HEK293 (cell line): ENCODE results near the gene NID2.

Experiments
- CTCF ChIA-PET: fragments of 350-600 bp; formaldehyde crosslinking; extraction: SDS; loops from one replicate; lab custom pipeline; 2021; ENCODE audit warnings: antibody characterized with exemption; lab: Yijun Ruan, JAX
- POLR2A ChIA-PET: fragments of 300-600 bp; formaldehyde crosslinking; extraction: SDS; loops from one replicate; lab custom pipeline; 2020; ENCODE audit warnings: antibody characterized with exemption, inconsistent platforms; lab: Yijun Ruan, JAX
- H3K27ac ChIP-seq: fragments of 200-500 bp; sonication (Bioruptor generic); 2 replicates; pipeline ENCODE4 v1.5.1; 2014; ENCODE audit warnings: low read depth, low read length, control low read depth, inconsistent platforms; ENCODE audit errors: extremely low read depth
- H3K36me3 ChIP-seq, 2 experiments: fragments of 200-500 bp in 1 of 2; sonication (Bioruptor generic) in 1 of 2; 1 replicate in 1 of 2; 2 replicates in 1 of 2; pipeline ENCODE4 v1.5.1; 2014 to 2017; ENCODE audit warnings: inconsistent platforms in 2 of 2, low read length in 2 of 2; ENCODE audit not compliant: control insufficient read depth in 2 of 2, insufficient read depth in 1 of 2
- H3K4me1 ChIP-seq: fragments of 200-500 bp; sonication (Bioruptor generic); 2 replicates; pipeline ENCODE4 v1.5.1; 2014; ENCODE audit warnings: mild to moderate bottlenecking, low read length, inconsistent platforms; ENCODE audit not compliant: control insufficient read depth, insufficient read depth
- H3K4me3 ChIP-seq: 2 replicates; pipeline ENCODE4 v1.5.1; 2011; ENCODE audit warnings: low read depth, mild to moderate bottlenecking, control low read depth, low read length, moderate library complexity
- H3K9me3 ChIP-seq: fragments of 200-500 bp; sonication (Bioruptor generic); 2 replicates; pipeline ENCODE4 v1.5.1; 2014; ENCODE audit warnings: low read depth, low read length, inconsistent platforms; ENCODE audit not compliant: control insufficient read depth, insufficient read depth
- BCL6B ChIP-seq: fragments of 450-650 bp; formaldehyde crosslinking; IDR thresholded peaks from 2 replicates; pipeline ENCODE4 v1.5.1; 2017; ENCODE audit warnings: missing biosample characterization, missing genetic modification characterization
- HOXA7 ChIP-seq: sonication (generic); formaldehyde crosslinking; IDR thresholded peaks from 2 replicates; pipeline ENCODE4 v1.8.1; 2022; ENCODE audit warnings: missing genetic modification reagents, borderline replicate concordance
- HOXC10 ChIP-seq: sonication (generic); formaldehyde crosslinking; IDR thresholded peaks from 2 replicates; pipeline ENCODE4 v1.8.1; 2023; ENCODE audit warnings: mild to moderate bottlenecking, missing genetic modification reagents
- MEIS1 ChIP-seq: sonication (generic); formaldehyde crosslinking; IDR thresholded peaks from 2 replicates; pipeline ENCODE4 v1.8.1; 2022; ENCODE audit warnings: missing genetic modification reagents, mild to moderate bottlenecking, borderline replicate concordance
- PRDM4 ChIP-seq: fragments of 450-650 bp; formaldehyde crosslinking; IDR thresholded peaks from 2 replicates; pipeline ENCODE4 v1.5.1; 2017; ENCODE audit warnings: missing biosample characterization, missing genetic modification characterization
- REST ChIP-seq: fragments of 450-650 bp; formaldehyde crosslinking; IDR thresholded peaks from 2 replicates; pipeline ENCODE4 v1.5.1; 2016; ENCODE audit warnings: missing biosample characterization, missing genetic modification characterization
- ZBTB8A ChIP-seq: fragments of 450-650 bp; formaldehyde crosslinking; IDR thresholded peaks from 2 replicates; pipeline ENCODE4 v1.5.1; 2016; ENCODE audit warnings: missing biosample characterization, missing genetic modification characterization
- ZNF155 ChIP-seq: fragments of 450-650 bp; formaldehyde crosslinking; IDR thresholded peaks from 2 replicates; pipeline ENCODE4 v1.5.1; 2016; ENCODE audit warnings: missing biosample characterization, missing genetic modification characterization
- ZNF169 ChIP-seq: fragments of 450-650 bp; formaldehyde crosslinking; IDR thresholded peaks from 2 replicates; pipeline ENCODE4 v1.5.1; 2016; ENCODE audit warnings: missing biosample characterization, missing genetic modification characterization
- ZNF221 ChIP-seq: fragments of 450-650 bp; formaldehyde crosslinking; IDR thresholded peaks from 2 replicates; pipeline ENCODE4 v1.5.1; 2017; ENCODE audit warnings: missing biosample characterization, missing genetic modification characterization, borderline replicate concordance
- ZNF23 ChIP-seq: fragments of 450-650 bp; formaldehyde crosslinking; IDR thresholded peaks from 2 replicates; pipeline ENCODE4 v1.5.1; 2016; ENCODE audit warnings: missing biosample characterization, missing genetic modification characterization, borderline replicate concordance
- ZNF24 ChIP-seq: fragments of 450-650 bp; formaldehyde crosslinking; IDR thresholded peaks from 2 replicates; pipeline ENCODE4 v1.5.1; 2016; ENCODE audit warnings: missing biosample characterization, missing genetic modification characterization
- ZNF26 ChIP-seq: fragments of 450-650 bp; formaldehyde crosslinking; IDR thresholded peaks from 2 replicates; pipeline ENCODE4 v1.5.1; 2016; ENCODE audit warnings: missing biosample characterization, missing genetic modification characterization
- ZNF416 ChIP-seq: fragments of 450-650 bp; formaldehyde crosslinking; IDR thresholded peaks from 2 replicates; pipeline ENCODE4 v1.5.1; 2016; ENCODE audit warnings: missing biosample characterization, missing genetic modification characterization
- ZNF433 ChIP-seq: fragments of 450-650 bp; formaldehyde crosslinking; IDR thresholded peaks from 2 replicates; pipeline ENCODE4 v1.5.1; 2016; ENCODE audit warnings: missing biosample characterization, missing genetic modification characterization, low read depth
- ZNF48 ChIP-seq: fragments of 450-650 bp; formaldehyde crosslinking; IDR thresholded peaks from 2 replicates; pipeline ENCODE4 v1.5.1; 2016; ENCODE audit warnings: missing biosample characterization, missing genetic modification characterization
- ZNF488 ChIP-seq: fragments of 450-650 bp; formaldehyde crosslinking; IDR thresholded peaks from 2 replicates; pipeline ENCODE4 v1.5.1; 2016; ENCODE audit warnings: missing biosample characterization, missing genetic modification characterization
- ZNF513 ChIP-seq: fragments of 450-650 bp; IDR thresholded peaks from 2 replicates; pipeline ENCODE4 v1.5.1; 2018; ENCODE audit warnings: missing biosample characterization, missing genetic modification characterization
- ZNF677 ChIP-seq: fragments of 450-650 bp; IDR thresholded peaks from 2 replicates; pipeline ENCODE4 v1.5.0; 2018; ENCODE audit warnings: missing biosample characterization, mild to moderate bottlenecking, missing genetic modification characterization, moderate library complexity
- ZNF747 ChIP-seq: fragments of 450-650 bp; formaldehyde crosslinking; IDR thresholded peaks from 2 replicates; pipeline ENCODE4 v1.5.1; 2016; ENCODE audit warnings: missing biosample characterization, missing genetic modification characterization
- ZNF792 ChIP-seq: fragments of 450-650 bp; formaldehyde crosslinking; IDR thresholded peaks from 2 replicates; pipeline ENCODE4 v1.5.1; 2016; ENCODE audit warnings: missing biosample characterization, missing genetic modification characterization
- ZSCAN4 ChIP-seq: fragments of 450-650 bp; formaldehyde crosslinking; IDR thresholded peaks from 2 replicates; pipeline ENCODE4 v1.5.1; 2017; ENCODE audit warnings: missing biosample characterization, missing genetic modification characterization

The NID2 gene

GRCh38 chr14:52006361-52006760 lies 62.5 kb downstream of the NID2 start (continued):
- no peak for TF ChIP-seq ZSCAN4
- no peak for TF ChIP-seq ZNF23
- no peak for TF ChIP-seq ZNF677 (tag by site-specific recombination)
- TF ChIP-seq ZNF26: no peak
- no peak for TF ChIP-seq ZBTB8A

- POLR2A ChIA-PET: no interaction called here
- Histone ChIP-seq H3K27ac (no peak overlapping the region), H3K4me3 (no peak overlapping the region), H3K36me3 (peaks cover 70 to 100% of the 10 kb centered on the region in 2 experiments), H3K9me3 (no peaks in the 10 kb centered on the region), H3K4me1 (no peaks in the 10 kb centered on the region)
- TF ChIP-seq ZNF416 (tag by site-specific recombination) (no peak), HOXA7 (CRISPR knock-in tag) (no peak), ZNF155 (tag by site-specific recombination) (no peak), BCL6B (no peak), ZNF24 (tag by site-specific recombination) (no peak), ZNF48 (tag by site-specific recombination) (no peak), ZNF221 (tag by site-specific recombination) (no peak)
- CTCF ChIA-PET: interaction anchor here (0.7 to 1.9 kb wide), 3 partner anchors 10 to 66 kb away, joined by 3 to 7 read pairs (median 3); no protein-coding TSS in a partner anchor
Measured at GRCh38 chr14:52005625-52006024, 63.2 kb downstream of the NID2 start.

GRCh38 chr14:52003324-52003723 lies 65.5 kb downstream of the NID2 start:
- H3K4me1 ChIP-seq: no peaks in the 10 kb centered on the region
- CTCF ChIA-PET: interaction anchor here (0.7 kb wide), 1 partner anchor 68 kb away, joined by 3 read pairs; no protein-coding TSS in a partner anchor
- H3K36me3 ChIP-seq: peaks cover 62 to 100% of the 10 kb centered on the region in 2 experiments; a peak in 2 of 3 replicates
- H3K9me3 ChIP-seq: no peaks in the 10 kb centered on the region
- no peak overlapping the region for H3K27ac ChIP-seq
- POLR2A ChIA-PET: no interaction called here
- H3K4me3 ChIP-seq: no peak overlapping the region
- TF ChIP-seq ZNF747 (tag by site-specific recombination) (no peak), ZNF488 (tag by site-specific recombination) (no peak), REST (tag by site-specific recombination) (no peak), HOXC10 (CRISPR knock-in tag) (no peak), MEIS1 (CRISPR knock-in tag) (no peak), PRDM4 (tag by site-specific recombination) (no peak), ZNF513 (no peak), ZNF433 (tag by site-specific recombination) (no peak), HOXA7 (CRISPR knock-in tag) (no peak), ZNF169 (tag by site-specific recombination) (no peak), ZNF792 (tag by site-specific recombination) (no peak)
